SU-DHL-6 (cell line): Measurements from ENCODE around the gene GEMIN5.

Experiments
- H2AFZ ChIP-seq: fragments of 200-600 bp; sonication (generic); 2 replicates; pipeline ENCODE4 v1.6.1; 2014; ENCODE audit warnings: low read depth, mild to moderate bottlenecking, moderate library complexity, mixed read lengths, antibody characterized with exemption, low read length; ENCODE audit not compliant: severe bottlenecking
- H3F3A ChIP-seq: fragments of 200-600 bp; shearing (Covaris generic); 2 replicates; pipeline ENCODE4 v1.6.0; 2016; ENCODE audit warnings: antibody characterized with exemption, mild to moderate bottlenecking; ENCODE audit not compliant: insufficient read depth
- H3K27ac ChIP-seq: fragments of 200-600 bp; sonication (generic); 2 replicates; pipeline ENCODE4 v1.5.1; 2016; ENCODE audit warnings: low read depth, mild to moderate bottlenecking, low read length, moderate library complexity, mixed read lengths
- H3K27me3 ChIP-seq: fragments of 200-600 bp; sonication (generic), shearing (Covaris generic); 2 replicates; pipeline ENCODE4 v1.6.0; 2014; ENCODE audit warnings: mild to moderate bottlenecking, low read length
- H3K36me3 ChIP-seq: fragments of 200-600 bp; sonication (generic); 2 replicates; pipeline ENCODE4 v1.6.1; 2014; ENCODE audit warnings: mild to moderate bottlenecking, low read length, mixed read lengths
- H3K4me2 ChIP-seq: fragments of 300-600, 200-600 bp; shearing (Covaris generic), sonication (generic); 2 replicates; pipeline ENCODE4 v1.6.0; 2014; ENCODE audit warnings: low read length, low read depth, mild to moderate bottlenecking; ENCODE audit not compliant: poor library complexity, severe bottlenecking
- H3K4me3 ChIP-seq: fragments of 200-600 bp; sonication (generic); 2 replicates; pipeline ENCODE4 v1.5.1; 2014; ENCODE audit warnings: antibody characterized with exemption, low read length, mild to moderate bottlenecking, mixed read lengths; ENCODE audit not compliant: insufficient read depth, poor library complexity, severe bottlenecking
- H3K79me2 ChIP-seq: fragments of 200-600 bp; sonication (generic); 2 replicates; pipeline ENCODE4 v1.6.1; 2014; ENCODE audit warnings: mild to moderate bottlenecking, low read length, moderate library complexity; ENCODE audit not compliant: insufficient read depth
- H3K9ac ChIP-seq: fragments of 200-600 bp; sonication (generic); 2 replicates; pipeline ENCODE4 v1.7.0; 2014; ENCODE audit warnings: mild to moderate bottlenecking, low read length
- H3K9me2 ChIP-seq: fragments of 200-600 bp; sonication (generic); replicated peaks from 2 replicates; pipeline ENCODE4 v1.6.1; 2014; ENCODE audit warnings: low read length; ENCODE audit not compliant: insufficient read depth
- H3K9me3 ChIP-seq: fragments of 200-600 bp; sonication (generic); 2 replicates; pipeline ENCODE4 v1.6.1; 2014; ENCODE audit warnings: low read length, mixed read lengths; ENCODE audit not compliant: insufficient read depth
- H4K20me1 ChIP-seq: fragments of 200-600 bp; sonication (generic); 2 replicates; pipeline ENCODE4 v1.6.1; 2014; ENCODE audit warnings: low read depth, mild to moderate bottlenecking, antibody characterized with exemption, low read length, moderate library complexity, mixed read lengths
- EZH2phosphoT487 ChIP-seq: fragments of 200-600 bp; sonication (generic), shearing (Covaris generic); conservative IDR thresholded peaks from 2 replicates; pipeline ENCODE4 v1.6.1; 2018; ENCODE audit warnings: mild to moderate bottlenecking, antibody characterized with exemption, low read length, moderate library complexity, mixed read lengths
- TF ChIP-seq, protein P1 (sequence below): fragments of 200-600 bp; sonication (generic); IDR thresholded peaks from one replicate; pipeline ENCODE4 v1.5.1; 2017; ENCODE audit warnings: antibody characterized with exemption, mild to moderate bottlenecking, low read length, moderate library complexity; ENCODE audit not compliant: insufficient read depth, poor library complexity, severe bottlenecking

GEMIN5 gene

DNA sequence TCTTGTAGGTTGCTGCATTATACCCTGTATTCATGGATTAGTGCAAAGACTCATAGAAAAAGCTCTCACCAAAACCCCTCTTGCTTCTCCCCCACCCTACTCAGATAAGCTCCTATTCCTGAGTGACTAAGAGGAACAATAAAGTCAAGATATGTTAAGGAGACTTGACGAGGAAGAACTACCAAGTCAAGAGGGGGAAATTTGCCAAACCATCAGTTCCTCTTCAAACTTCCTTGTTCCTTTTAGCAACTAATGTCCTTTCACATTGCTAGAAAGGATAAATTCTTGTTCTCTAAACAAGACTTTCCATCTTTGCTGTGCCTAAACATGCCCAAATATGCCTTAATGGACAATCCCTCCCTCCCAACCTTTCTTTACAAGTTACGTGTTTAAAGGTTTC is 52.6 kb downstream of the GEMIN5 start:
- no peak for TF ChIP-seq EZH2phosphoT487
- TF ChIP-seq, protein P1, sequence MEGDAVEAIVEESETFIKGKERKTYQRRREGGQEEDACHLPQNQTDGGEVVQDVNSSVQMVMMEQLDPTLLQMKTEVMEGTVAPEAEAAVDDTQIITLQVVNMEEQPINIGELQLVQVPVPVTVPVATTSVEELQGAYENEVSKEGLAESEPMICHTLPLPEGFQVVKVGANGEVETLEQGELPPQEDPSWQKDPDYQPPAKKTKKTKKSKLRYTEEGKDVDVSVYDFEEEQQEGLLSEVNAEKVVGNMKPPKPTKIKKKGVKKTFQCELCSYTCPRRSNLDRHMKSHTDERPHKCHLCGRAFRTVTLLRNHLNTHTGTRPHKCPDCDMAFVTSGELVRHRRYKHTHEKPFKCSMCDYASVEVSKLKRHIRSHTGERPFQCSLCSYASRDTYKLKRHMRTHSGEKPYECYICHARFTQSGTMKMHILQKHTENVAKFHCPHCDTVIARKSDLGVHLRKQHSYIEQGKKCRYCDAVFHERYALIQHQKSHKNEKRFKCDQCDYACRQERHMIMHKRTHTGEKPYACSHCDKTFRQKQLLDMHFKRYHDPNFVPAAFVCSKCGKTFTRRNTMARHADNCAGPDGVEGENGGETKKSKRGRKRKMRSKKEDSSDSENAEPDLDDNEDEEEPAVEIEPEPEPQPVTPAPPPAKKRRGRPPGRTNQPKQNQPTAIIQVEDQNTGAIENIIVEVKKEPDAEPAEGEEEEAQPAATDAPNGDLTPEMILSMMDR = no peak
- H3K9me3 ChIP-seq = peaks cover 18% of the 10 kb centered on the region; the same call in 1 of the 2 replicates
- no peak overlapping the region for H2AFZ ChIP-seq
- H3F3A ChIP-seq = no peaks in the 10 kb centered on the region; the same call in 1 of the 2 replicates
- no peak overlapping the region for H3K9ac ChIP-seq
- no peaks in the 10 kb centered on the region for H3K79me2 ChIP-seq
- H3K9me2 ChIP-seq = no peaks in the 10 kb centered on the region
- no peaks in the 10 kb centered on the region for H3K27me3 ChIP-seq
- peaks cover 49% of the 10 kb centered on the region for H3K36me3 ChIP-seq
- H3K4me2 ChIP-seq = no peak overlapping the region
- no peak overlapping the region for H3K4me3 ChIP-seq
- no peak overlapping the region for H3K27ac ChIP-seq
- H4K20me1 ChIP-seq = no peaks in the 10 kb centered on the region

DNA sequence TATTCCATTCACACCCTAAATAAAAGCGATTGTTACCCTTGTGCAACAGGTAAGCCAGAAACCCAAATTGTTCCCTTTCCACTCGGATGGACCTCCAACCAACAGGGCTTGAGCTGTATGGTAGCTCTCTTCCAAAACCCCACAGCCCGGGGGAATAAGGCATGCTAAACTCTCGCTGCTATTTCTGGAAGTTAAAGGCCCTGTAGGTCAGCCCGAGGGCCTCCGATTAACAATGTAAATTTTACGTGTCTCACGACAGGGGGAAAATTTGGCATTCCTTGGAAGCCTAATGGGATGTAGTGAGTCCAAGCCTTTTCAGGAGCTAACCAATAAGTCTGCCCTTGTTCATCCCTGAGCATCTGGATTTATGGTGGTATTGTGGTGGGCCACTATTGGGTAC is 53.6 kb downstream of the GEMIN5 start:
- H3K27me3 ChIP-seq = no peaks in the 10 kb centered on the region
- H2AFZ ChIP-seq = no peak overlapping the region
- no peak overlapping the region for H3K9ac ChIP-seq
- H3K4me3 ChIP-seq = no peak overlapping the region
- no peaks in the 10 kb centered on the region for H4K20me1 ChIP-seq
- no peak overlapping the region for H3K27ac ChIP-seq
- H3K9me3 ChIP-seq = peaks cover 18% of the 10 kb centered on the region; the same call in 1 of the 2 replicates
- no peak overlapping the region for H3K4me2 ChIP-seq
- TF ChIP-seq, protein P1 = no peak
- no peak for TF ChIP-seq EZH2phosphoT487
- H3K9me2 ChIP-seq = no peaks in the 10 kb centered on the region
- H3F3A ChIP-seq = no peaks in the 10 kb centered on the region; the same call in 1 of the 2 replicates
- peaks cover 42% of the 10 kb centered on the region for H3K36me3 ChIP-seq
- no peaks in the 10 kb centered on the region for H3K79me2 ChIP-seq

DNA sequence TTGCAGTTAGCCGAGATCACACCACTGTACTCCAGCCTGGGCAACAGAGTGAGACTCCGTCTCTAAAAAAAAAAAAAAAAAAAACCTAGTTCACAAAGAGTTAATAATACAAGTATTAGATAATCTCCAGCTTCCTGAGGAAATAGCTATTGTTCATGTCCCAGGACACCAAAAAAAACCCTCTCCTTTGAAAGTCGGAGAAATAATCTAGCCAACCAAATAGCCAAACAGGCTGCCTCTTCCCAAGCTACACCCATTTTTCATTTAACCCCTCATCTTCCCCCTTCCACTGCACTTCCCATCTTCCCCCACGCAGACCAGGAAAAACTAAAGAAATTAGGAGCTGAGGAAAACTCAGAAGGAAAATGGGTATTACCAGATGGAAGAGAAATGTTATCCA is 56.0 kb downstream of the GEMIN5 start:
- Histone ChIP-seq H3K9ac (no peak overlapping the region), H3K27me3 (no peaks in the 10 kb centered on the region), H4K20me1 (no peaks in the 10 kb centered on the region), H3K4me3 (no peak overlapping the region), H3K9me2 (no peaks in the 10 kb centered on the region), H2AFZ (no peak overlapping the region), H3K9me3 (peaks cover 29% of the 10 kb centered on the region; the same call in 1 of the 2 replicates), H3K79me2 (no peaks in the 10 kb centered on the region), H3F3A (no peaks in the 10 kb centered on the region; the same call in 1 of the 2 replicates), H3K4me2 (no peak overlapping the region), H3K36me3 (peaks cover 27% of the 10 kb centered on the region), H3K27ac (no peak overlapping the region)
- TF ChIP-seq, protein P1 = no peak
- no peak for TF ChIP-seq EZH2phosphoT487
